ENCODE results near the gene GNAS.

- TF ChIP-seq CTCF (IDR thresholded peaks at IDR 0.05) (no peak), POLR2A (IDR thresholded peaks at IDR 0.05) (no peak)
Measured at GRCh38 chr20:58956078-58956477, 103.6 kb downstream of the GNAS start.
